Activated T-cell treated with anti-CD3 and anti-CD28 coated beads for 48 hours (primary cell): ENCODE results near the gene MRPL17.

Experiments used
- DNase-seq: peaks from one replicate; pipeline ENCODE4 v3.0.0-alpha.2; 2020; ENCODE audit warnings: low read depth

The MRPL17 gene

GRCh38 chr11:6654281-6655019 lies 28.7 kb downstream of the MRPL17 start:
- no peak for DNase-seq

- DNase-seq: no peak
Observed at GRCh38 chr11:6653656-6654055, 29.5 kb downstream of the MRPL17 start.

GRCh38 chr11:6653097-6653496 lies 30.0 kb downstream of the MRPL17 start:
- no peak for DNase-seq

GRCh38 chr11:6652182-6652581 lies 31.0 kb downstream of the MRPL17 start:
- no peak for DNase-seq

- no peak for DNase-seq
Observed at GRCh38 chr11:6650980-6651379, 32.2 kb downstream of the MRPL17 start.

GRCh38 chr11:6650104-6650503 lies 33.0 kb downstream of the MRPL17 start:
- no peak for DNase-seq

GRCh38 chr11:6648501-6648900 lies 34.6 kb downstream of the MRPL17 start:
- DNase-seq: no peak

- no peak for DNase-seq
Observed at GRCh38 chr11:6647836-6648235, 35.3 kb downstream of the MRPL17 start.

- DNase-seq: no peak
Observed at GRCh38 chr11:6646918-6647679, 36.0 kb downstream of the MRPL17 start.

GRCh38 chr11:6646576-6646917 lies 36.6 kb downstream of the MRPL17 start:
- no peak for DNase-seq

GRCh38 chr11:6646071-6646470 lies 37.1 kb downstream of the MRPL17 start:
- DNase-seq: no peak

- no peak for DNase-seq
Observed at GRCh38 chr11:6642957-6643356, 40.2 kb downstream of the MRPL17 start.

GRCh38 chr11:6640985-6641701 lies 42.0 kb downstream of the MRPL17 start:
- DNase-seq: no peak

- no peak for DNase-seq
Observed at GRCh38 chr11:6640036-6640984, 42.8 kb downstream of the MRPL17 start.

- DNase-seq: no peak
Observed at GRCh38 chr11:6638429-6638828, 44.7 kb downstream of the MRPL17 start.

- DNase-seq: no peak
Observed at GRCh38 chr11:6637871-6638270, 45.3 kb downstream of the MRPL17 start.

GRCh38 chr11:6636480-6636879 lies 46.7 kb downstream of the MRPL17 start:
- DNase-seq: no peak

- DNase-seq: no peak
Observed at GRCh38 chr11:6635082-6635932, 47.8 kb downstream of the MRPL17 start.

GRCh38 chr11:6634534-6634933 lies 48.6 kb downstream of the MRPL17 start:
- no peak for DNase-seq

GRCh38 chr11:6633422-6634408 lies 49.4 kb downstream of the MRPL17 start:
- DNase-seq: no peak
